Fibroblast of lung (primary cell): ENCODE measurements around the gene UGT1A10.

Experiments used
- CTCF ChIP-seq, 2 donors: IDR thresholded peaks in 1 of 2; conservative IDR thresholded peaks in 1 of 2; 1 replicate in 1 of 2; 2 replicates in 1 of 2; pipeline ENCODE4 v1.5.1; 2011 to 2012; ENCODE audit warnings: low read length in 2 of 2, control low read depth in 1 of 2, inconsistent platforms in 1 of 2, low read depth in 1 of 2, mild to moderate bottlenecking in 1 of 2
- EZH2 ChIP-seq: IDR thresholded peaks from 2 replicates; pipeline ENCODE4 v1.5.1; 2012; ENCODE audit warnings: low read length, control low read depth, mild to moderate bottlenecking; ENCODE audit errors: missing control alignments

- no peak for TF ChIP-seq CTCF (conservative IDR thresholded peaks at IDR 0.05 in 1 of 2, IDR thresholded peaks at IDR 0.05 in 1 of 2; ENCODE audit: low read depth in 1 of 2, low read length in 2 of 2)
- no peak for TF ChIP-seq EZH2
These were observed 135.9 kb downstream of the UGT1A10 start for GRCh38 chr2:233772153-233772552.
